Endodermal cell (in vitro differentiated cells): ENCODE data around the gene DLX1. TPM values are rescaled to one million over a fixed set of nuclear protein-coding genes. Genes with fewer than 3 reads are reported as not detected.

Source experiments
- DNase-seq: peaks from one replicate; pipeline ENCODE4 v3.0.0-alpha.2; 2017
- H3K27ac ChIP-seq: 2 replicates; pipeline ENCODE4 v1.5.1; 2013; ENCODE audit warnings: mild to moderate bottlenecking, low read depth, low read length, moderate library complexity
- H3K27me3 ChIP-seq: 2 replicates; pipeline ENCODE4 v1.6.1; 2013; ENCODE audit warnings: mild to moderate bottlenecking, low read length, moderate library complexity; ENCODE audit not compliant: insufficient read depth, control insufficient read depth, poor library complexity, severe bottlenecking
- H3K36me3 ChIP-seq: 2 replicates; pipeline ENCODE4 v1.7.0; 2013; ENCODE audit warnings: mild to moderate bottlenecking, low read length, moderate library complexity; ENCODE audit not compliant: control insufficient read depth, insufficient read depth
- H3K4me1 ChIP-seq: one replicate; pipeline ENCODE4 v1.7.0; 2013; ENCODE audit warnings: low read length; ENCODE audit not compliant: control insufficient read depth, insufficient read depth
- H3K4me3 ChIP-seq: 2 replicates; pipeline ENCODE4 v1.5.1; 2013; ENCODE audit warnings: mild to moderate bottlenecking, low read length, moderate library complexity
- H3K9ac ChIP-seq: 2 replicates; pipeline ENCODE4 v1.6.1; 2013; ENCODE audit warnings: mild to moderate bottlenecking, low read length, moderate library complexity; ENCODE audit not compliant: poor library complexity, severe bottlenecking; ENCODE audit errors: extremely low read depth
- H3K9me3 ChIP-seq: 2 replicates; pipeline ENCODE4 v1.6.1; 2013; ENCODE audit warnings: mild to moderate bottlenecking, low read length, moderate library complexity; ENCODE audit not compliant: control insufficient read depth
- H3K27ac Mint-ChIP-seq: 2 replicates; pipeline ENCODE4 v1.8.0; 2020; ENCODE audit warnings: mixed read lengths
- H3K27me3 Mint-ChIP-seq: 2 replicates; pipeline ENCODE4 v1.8.0; 2021; ENCODE audit warnings: mild to moderate bottlenecking, mixed read lengths; ENCODE audit not compliant: insufficient read depth
- H3K36me3 Mint-ChIP-seq: 2 replicates; pipeline ENCODE4 v1.8.0; 2020; ENCODE audit warnings: low read depth, mixed read lengths
- H3K4me1 Mint-ChIP-seq: 2 replicates; pipeline ENCODE4 v1.8.0; 2020; ENCODE audit warnings: mixed read lengths
- H3K4me3 Mint-ChIP-seq: 2 replicates; pipeline ENCODE4 v1.8.0; 2020; ENCODE audit warnings: mild to moderate bottlenecking, moderate library complexity, mixed read lengths
- H3K9me3 Mint-ChIP-seq: 2 replicates; pipeline ENCODE4 v1.8.0; 2020; ENCODE audit warnings: mild to moderate bottlenecking, mixed read lengths
- CTCF ChIP-seq: fragments of 200-600 bp; sonication (generic); conservative IDR thresholded peaks from 2 replicates; pipeline ENCODE4 v1.5.0; 2021; ENCODE audit warnings: antibody characterized with exemption, mild to moderate bottlenecking
- WGBS, 2 experiments: methylation state at CpG; one replicate each; pipeline versions ENCODE4 v1.1.5 to v1.1.7; 2013; ENCODE audit warnings: missing lambda C conversion rate in 2 of 2, mixed read lengths in 1 of 2; ENCODE audit not compliant: insufficient coverage in 1 of 2, insufficient read length in 1 of 2; 5-methylcytosine and 5-hydroxymethylcytosine counted together
- total RNA-seq, 2 donors: library from RNA; stranded (reverse); fragmentation: NEBNext Ultra II Directional in 1 of 2; extraction: Animal tissue kit (Norgen Biotek cat#: 25700) in 1 of 2; gene quantifications; 2 replicates in 1 of 2; 3 replicates in 1 of 2; pipeline ENCODE4 v1.2.1, GENCODE V29; 2021

Gene DLX1
- total RNA-seq, 2 donors from 2014 or later: not detected

- Histone ChIP-seq H3K9me3 (no peaks in the 10 kb centered on the region), H3K27me3 (peaks cover 100% of the 10 kb centered on the region), H3K9ac (no peak overlapping the region), H3K4me3 (no peak overlapping the region), H3K27ac (no peak overlapping the region), H3K4me1 (peaks cover 3% of the 10 kb centered on the region), H3K36me3 (no peaks in the 10 kb centered on the region)
- no peak for TF ChIP-seq CTCF
- Mint-ChIP-seq H3K4me3 (peak overlapping the region; percentile 43), H3K9me3 (no peaks in the 10 kb centered on the region), H3K36me3 (no peaks in the 10 kb centered on the region), H3K27me3 (peaks cover 100% of the 10 kb centered on the region), H3K27ac (no peak overlapping the region), H3K4me1 (peaks cover 40% of the 10 kb centered on the region)
- 3 to 4% methylated on average over 22 to 37 of the region's 37 CpGs for WGBS, 2 experiments
- peak; percentile 77 for DNase-seq
Observed at GRCh38 chr2:172088245-172089004, 3.1 kb downstream of the DLX1 start.

GRCh38 chr2:172089005-172089504, 3.7 kb downstream of the DLX1 start:
- DNase-seq: no peak
- peaks cover 100% of the 10 kb centered on the region for H3K27me3 ChIP-seq
- peaks cover 3% of the 10 kb centered on the region for H3K4me1 ChIP-seq
- WGBS, 2 experiments: 6 to 11% methylated on average over 6 to 10 of the region's 10 CpGs
- no peak overlapping the region for H3K9ac ChIP-seq
- H3K9me3 ChIP-seq: no peaks in the 10 kb centered on the region
- no peak overlapping the region for H3K4me3 ChIP-seq
- Mint-ChIP-seq H3K4me3 (no peak overlapping the region), H3K27ac (no peak overlapping the region), H3K27me3 (peaks cover 100% of the 10 kb centered on the region), H3K9me3 (no peaks in the 10 kb centered on the region), H3K36me3 (no peaks in the 10 kb centered on the region), H3K4me1 (peaks cover 38% of the 10 kb centered on the region)
- no peak for TF ChIP-seq CTCF
- no peak overlapping the region for H3K27ac ChIP-seq
- H3K36me3 ChIP-seq: no peaks in the 10 kb centered on the region

- no peak overlapping the region for H3K9ac ChIP-seq
- TF ChIP-seq CTCF: no peak
- peaks cover 100% of the 10 kb centered on the region for H3K27me3 Mint-ChIP-seq
- DNase-seq: no peak
- peaks cover 36% of the 10 kb centered on the region for H3K4me1 Mint-ChIP-seq
- H3K27me3 ChIP-seq: peaks cover 100% of the 10 kb centered on the region
- H3K36me3 Mint-ChIP-seq: no peaks in the 10 kb centered on the region
- no peak overlapping the region for H3K4me3 Mint-ChIP-seq
- peaks cover 3% of the 10 kb centered on the region for H3K4me1 ChIP-seq
- H3K4me3 ChIP-seq: no peak overlapping the region
- H3K36me3 ChIP-seq: no peaks in the 10 kb centered on the region
- no peak overlapping the region for H3K27ac Mint-ChIP-seq
- 0 to 16% methylated on average over 2 to 7 of the region's 7 CpGs for WGBS, 2 experiments
- no peaks in the 10 kb centered on the region for H3K9me3 ChIP-seq
- no peaks in the 10 kb centered on the region for H3K9me3 Mint-ChIP-seq
- no peak overlapping the region for H3K27ac ChIP-seq
Observed at GRCh38 chr2:172089633-172090032, 4.3 kb downstream of the DLX1 start.
